GM23338 (cell line): ENCODE data around the gene ANTXR2. TPM values are rescaled to one million over a fixed set of nuclear protein-coding genes. Genes with fewer than 3 reads are reported as not detected.

ENCODE experiments used
- ATAC-seq: fragments of 200-7000 bp; cut with Tn5 transposase; 3 replicates; pipeline ENCODE4 v1.9.1; 2020
- DNase-seq: peaks from one replicate; pipeline ENCODE4 v3.0.0-alpha.2; 2015; ENCODE audit warnings: low spot score
- H2AFZ ChIP-seq: fragments of 200-600 bp; sonication (generic); 2 replicates; pipeline ENCODE4 v1.8.0; 2016; ENCODE audit warnings: antibody characterized with exemption, mild to moderate bottlenecking, moderate library complexity
- H3F3A ChIP-seq: fragments of 200-600 bp; sonication (generic); replicated peaks from 2 replicates; pipeline ENCODE4 v1.8.0; 2017; ENCODE audit warnings: antibody characterized with exemption, mixed run types, low read depth
- H3K27ac ChIP-seq: fragments of 200-600 bp; sonication (generic); 2 replicates; pipeline ENCODE4 v1.6.1; 2016; ENCODE audit warnings: low read depth
- H3K27me3 ChIP-seq: fragments of 200-600 bp; sonication (generic); 2 replicates; pipeline ENCODE4 v1.8.0; 2016; ENCODE audit warnings: mild to moderate bottlenecking, mixed run types, moderate library complexity; ENCODE audit not compliant: insufficient read depth
- H3K36me3 ChIP-seq: fragments of 200-600 bp; sonication (generic); 2 replicates; pipeline ENCODE4 v1.8.0; 2016; ENCODE audit warnings: mild to moderate bottlenecking; ENCODE audit not compliant: insufficient read depth
- H3K4me1 ChIP-seq: fragments of 200-600 bp; sonication (generic); 2 replicates; pipeline ENCODE4 v1.8.0; 2016; ENCODE audit warnings: mild to moderate bottlenecking, moderate library complexity; ENCODE audit not compliant: insufficient read depth
- H3K4me2 ChIP-seq: fragments of 200-600 bp; sonication (generic); 2 replicates; pipeline ENCODE4 v1.7.1; 2017; ENCODE audit warnings: mixed run types
- H3K4me3 ChIP-seq: fragments of 200-600 bp; sonication (generic); 2 replicates; pipeline ENCODE4 v1.6.1; 2016; ENCODE audit warnings: mixed run types
- H3K79me2 ChIP-seq: fragments of 200-600 bp; sonication (generic); replicated peaks from 2 replicates; pipeline ENCODE4 v1.8.0; 2017; ENCODE audit warnings: mild to moderate bottlenecking; ENCODE audit not compliant: insufficient read depth
- H3K9me2 ChIP-seq: fragments of 200-600 bp; sonication (generic); 2 replicates; pipeline ENCODE4 v1.8.0; 2017; ENCODE audit not compliant: insufficient read depth
- H4K20me1 ChIP-seq: fragments of 200-600 bp; sonication (generic); replicated peaks from 2 replicates; pipeline ENCODE4 v1.8.0; 2017; ENCODE audit warnings: mild to moderate bottlenecking; ENCODE audit not compliant: insufficient read depth
- H3K27ac Mint-ChIP-seq: 2 replicates; pipeline ENCODE4 v1.8.0; 2020; ENCODE audit warnings: inconsistent platforms, mild to moderate bottlenecking, moderate library complexity, mixed read lengths
- H3K27me3 Mint-ChIP-seq: 3 replicates; pipeline ENCODE4 v1.8.0; 2022; ENCODE audit warnings: low read depth, mild to moderate bottlenecking, moderate library complexity, mixed read lengths, inconsistent platforms; ENCODE audit not compliant: insufficient read depth, poor library complexity
- H3K36me3 Mint-ChIP-seq: 3 replicates; pipeline ENCODE4 v1.8.0; 2021; ENCODE audit warnings: low read depth, mild to moderate bottlenecking, inconsistent platforms, moderate library complexity, mixed read lengths
- H3K4me1 Mint-ChIP-seq: 3 replicates; pipeline ENCODE4 v1.8.0; 2020; ENCODE audit warnings: mild to moderate bottlenecking, inconsistent platforms, mixed read lengths
- H3K4me3 Mint-ChIP-seq: 3 replicates; pipeline ENCODE4 v1.8.0; 2021; ENCODE audit warnings: moderate library complexity, mild to moderate bottlenecking, inconsistent platforms, mixed read lengths
- H3K9me3 Mint-ChIP-seq: 3 replicates; pipeline ENCODE4 v1.8.0; 2020; ENCODE audit warnings: moderate library complexity, mild to moderate bottlenecking, inconsistent platforms, mixed read lengths
- CREB1 ChIP-seq: fragments of 250-450 bp; sonication (Bioruptor Pico); IDR thresholded peaks from 2 replicates; pipeline ENCODE4 v1.5.0; 2020; ENCODE audit warnings: low read depth, mild to moderate bottlenecking, moderate library complexity
- CTCF ChIP-seq, 2 experiments: fragments of 200-600 bp in 1 of 2; sonication (generic) in 1 of 2; conservative IDR thresholded peaks; 2 replicates each; pipeline versions ENCODE4 v1.5.1 to v1.6.1; 2016 to 2017; ENCODE audit warnings: antibody characterized with exemption in 2 of 2, low read depth in 2 of 2, mild to moderate bottlenecking in 2 of 2, moderate library complexity in 1 of 2
- EZH2phosphoT487 ChIP-seq: fragments of 200-600 bp; sonication (generic); IDR thresholded peaks from one replicate; pipeline ENCODE4 v1.8.1; 2018; ENCODE audit warnings: antibody characterized with exemption; ENCODE audit not compliant: unreplicated experiment
- JUNB ChIP-seq: IDR thresholded peaks from one replicate; pipeline ENCODE4 v1.6.1; 2016; ENCODE audit warnings: antibody characterized with exemption; ENCODE audit not compliant: unreplicated experiment
- NANOG ChIP-seq: IDR thresholded peaks from 2 replicates; pipeline ENCODE4 v1.6.1; 2016; ENCODE audit warnings: antibody characterized with exemption, borderline replicate concordance
- POLR2AphosphoS5 ChIP-seq: IDR thresholded peaks from 2 replicates; pipeline ENCODE4 v1.6.1; 2016; ENCODE audit warnings: antibody characterized with exemption, low read depth
- STAT1 ChIP-seq: IDR thresholded peaks from one replicate; pipeline ENCODE4 v1.6.1; 2016; ENCODE audit warnings: antibody characterized with exemption; ENCODE audit not compliant: unreplicated experiment
- ZNF331 ChIP-seq: fragments of 250-450 bp; sonication (Bioruptor Pico); IDR thresholded peaks from 2 replicates; pipeline ENCODE4 v1.5.0; 2020; ENCODE audit warnings: low read depth, mild to moderate bottlenecking, moderate library complexity
- ZNF462 ChIP-seq: fragments of 250-450 bp; sonication (Bioruptor Pico); IDR thresholded peaks from 2 replicates; pipeline ENCODE4 v1.5.0; 2020; ENCODE audit warnings: mild to moderate bottlenecking, moderate library complexity
- polyA plus RNA-seq: library from polyadenylated mRNA; unstranded; fragments of >200 nt; fragmentation: Nextera tagmentation; extraction: Ambion mirVana; gene quantifications from 2 replicates; pipeline ENCODE4 v1.2.1, GENCODE V29; 2016
- total RNA-seq: library from RNA; depleted of rRNA; stranded (reverse); fragments of >200 nt; shearing (Covaris generic); gene quantifications from 2 replicates; pipeline ENCODE4 v1.2.3, GENCODE V29; 2014
- TF ChIP-seq, protein P1 (sequence below): IDR thresholded peaks from 2 replicates; pipeline ENCODE4 v1.6.1; 2016; ENCODE audit warnings: antibody characterized with exemption
- TF ChIP-seq, protein P2 (sequence below): IDR thresholded peaks from one replicate; pipeline ENCODE4 v1.6.1; 2018; ENCODE audit warnings: antibody characterized with exemption; ENCODE audit not compliant: unreplicated experiment

Gene ANTXR2
- total and polyA plus RNA-seq, 2 experiments from 2014 or later: 2.0 to 5.3 TPM

GRCh38 chr4:80104927-80105326 is 31.9 kb upstream of the ANTXR2 start:
- H3K27me3 ChIP-seq: no peaks in the 10 kb centered on the region
- no peak overlapping the region for H3K4me3 ChIP-seq
- H3K4me1 ChIP-seq: no peaks in the 10 kb centered on the region
- no peaks in the 10 kb centered on the region for H3K79me2 ChIP-seq
- H2AFZ ChIP-seq: no peak overlapping the region
- H3F3A ChIP-seq: no peaks in the 10 kb centered on the region
- H3K9me2 ChIP-seq: no peaks in the 10 kb centered on the region
- ATAC-seq: no peak
- TF ChIP-seq CREB1 (CRISPR knock-in tag): no peak
- no peak for TF ChIP-seq JUNB
- TF ChIP-seq ZNF331 (CRISPR knock-in tag): no peak
- TF ChIP-seq, protein P1, sequence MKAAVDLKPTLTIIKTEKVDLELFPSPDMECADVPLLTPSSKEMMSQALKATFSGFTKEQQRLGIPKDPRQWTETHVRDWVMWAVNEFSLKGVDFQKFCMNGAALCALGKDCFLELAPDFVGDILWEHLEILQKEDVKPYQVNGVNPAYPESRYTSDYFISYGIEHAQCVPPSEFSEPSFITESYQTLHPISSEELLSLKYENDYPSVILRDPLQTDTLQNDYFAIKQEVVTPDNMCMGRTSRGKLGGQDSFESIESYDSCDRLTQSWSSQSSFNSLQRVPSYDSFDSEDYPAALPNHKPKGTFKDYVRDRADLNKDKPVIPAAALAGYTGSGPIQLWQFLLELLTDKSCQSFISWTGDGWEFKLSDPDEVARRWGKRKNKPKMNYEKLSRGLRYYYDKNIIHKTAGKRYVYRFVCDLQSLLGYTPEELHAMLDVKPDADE: no peak
- TF ChIP-seq EZH2phosphoT487: no peak
- TF ChIP-seq NANOG: no peak
- no peak for TF ChIP-seq STAT1
- TF ChIP-seq CTCF (conservative IDR thresholded peaks at IDR 0.05; ENCODE audit: low read depth in 2 of 2): no peak
- TF ChIP-seq, protein P2, sequence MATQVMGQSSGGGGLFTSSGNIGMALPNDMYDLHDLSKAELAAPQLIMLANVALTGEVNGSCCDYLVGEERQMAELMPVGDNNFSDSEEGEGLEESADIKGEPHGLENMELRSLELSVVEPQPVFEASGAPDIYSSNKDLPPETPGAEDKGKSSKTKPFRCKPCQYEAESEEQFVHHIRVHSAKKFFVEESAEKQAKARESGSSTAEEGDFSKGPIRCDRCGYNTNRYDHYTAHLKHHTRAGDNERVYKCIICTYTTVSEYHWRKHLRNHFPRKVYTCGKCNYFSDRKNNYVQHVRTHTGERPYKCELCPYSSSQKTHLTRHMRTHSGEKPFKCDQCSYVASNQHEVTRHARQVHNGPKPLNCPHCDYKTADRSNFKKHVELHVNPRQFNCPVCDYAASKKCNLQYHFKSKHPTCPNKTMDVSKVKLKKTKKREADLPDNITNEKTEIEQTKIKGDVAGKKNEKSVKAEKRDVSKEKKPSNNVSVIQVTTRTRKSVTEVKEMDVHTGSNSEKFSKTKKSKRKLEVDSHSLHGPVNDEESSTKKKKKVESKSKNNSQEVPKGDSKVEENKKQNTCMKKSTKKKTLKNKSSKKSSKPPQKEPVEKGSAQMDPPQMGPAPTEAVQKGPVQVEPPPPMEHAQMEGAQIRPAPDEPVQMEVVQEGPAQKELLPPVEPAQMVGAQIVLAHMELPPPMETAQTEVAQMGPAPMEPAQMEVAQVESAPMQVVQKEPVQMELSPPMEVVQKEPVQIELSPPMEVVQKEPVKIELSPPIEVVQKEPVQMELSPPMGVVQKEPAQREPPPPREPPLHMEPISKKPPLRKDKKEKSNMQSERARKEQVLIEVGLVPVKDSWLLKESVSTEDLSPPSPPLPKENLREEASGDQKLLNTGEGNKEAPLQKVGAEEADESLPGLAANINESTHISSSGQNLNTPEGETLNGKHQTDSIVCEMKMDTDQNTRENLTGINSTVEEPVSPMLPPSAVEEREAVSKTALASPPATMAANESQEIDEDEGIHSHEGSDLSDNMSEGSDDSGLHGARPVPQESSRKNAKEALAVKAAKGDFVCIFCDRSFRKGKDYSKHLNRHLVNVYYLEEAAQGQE: no peak
- no peak for TF ChIP-seq ZNF462 (CRISPR knock-in tag)
- no peak for TF ChIP-seq POLR2AphosphoS5
- H3K4me1 Mint-ChIP-seq: no peaks in the 10 kb centered on the region
- peaks cover 10% of the 10 kb centered on the region; the same call in 2 of the 3 replicates for H3K36me3 Mint-ChIP-seq
- H4K20me1 ChIP-seq: no peaks in the 10 kb centered on the region
- H3K36me3 ChIP-seq: no peaks in the 10 kb centered on the region
- H3K4me3 Mint-ChIP-seq: no peak overlapping the region
- H3K27ac ChIP-seq: no peak overlapping the region
- peaks cover 14% of the 10 kb centered on the region for H3K9me3 Mint-ChIP-seq
- no peak for DNase-seq
- H3K27ac Mint-ChIP-seq: no peak overlapping the region
- no peaks in the 10 kb centered on the region for H3K27me3 Mint-ChIP-seq
- no peak overlapping the region for H3K4me2 ChIP-seq
